NT2/D1 (cell line): ENCODE measurements around the gene RRM2.

Experiments used
- DNase-seq: peaks from one replicate; pipeline ENCODE4 v3.0.0-alpha.2; 2011; ENCODE audit warnings: low read depth, low spot score
- H3K27me3 ChIP-seq: 2 replicates; pipeline ENCODE4 v1.6.0; 2011; ENCODE audit warnings: mild to moderate bottlenecking; ENCODE audit not compliant: insufficient read length, insufficient read depth
- H3K36me3 ChIP-seq: 2 replicates; pipeline ENCODE4 v1.6.1; 2011; ENCODE audit warnings: mild to moderate bottlenecking, low read length, mixed read lengths; ENCODE audit not compliant: insufficient read depth, insufficient read length
- H3K4me1 ChIP-seq: 2 replicates; pipeline ENCODE4 v1.5.1; 2011; ENCODE audit not compliant: insufficient read depth, insufficient read length
- H3K4me3 ChIP-seq: 2 replicates; pipeline ENCODE4 v1.5.1; 2011; ENCODE audit warnings: low read depth; ENCODE audit not compliant: insufficient read length
- H3K9ac ChIP-seq: 2 replicates; pipeline ENCODE4 v1.6.0; 2011; ENCODE audit warnings: low read depth; ENCODE audit not compliant: insufficient read length
- H3K9me3 ChIP-seq: 2 replicates; pipeline ENCODE4 v1.5.1; 2011; ENCODE audit warnings: mild to moderate bottlenecking, low read length; ENCODE audit not compliant: insufficient read depth
- SUZ12 ChIP-seq: IDR thresholded peaks from 2 replicates; pipeline ENCODE4 v1.6.1; 2011; ENCODE audit not compliant: insufficient read length, insufficient read depth; ENCODE audit errors: extremely low read depth
- YY1 ChIP-seq: IDR thresholded peaks from 2 replicates; pipeline ENCODE4 v1.6.1; 2011; ENCODE audit not compliant: insufficient read length, insufficient read depth
- ZNF274 ChIP-seq: IDR thresholded peaks from 2 replicates; pipeline ENCODE4 v1.6.1; 2011; ENCODE audit warnings: mild to moderate bottlenecking, low read depth, low read length

The RRM2 gene

DNA sequence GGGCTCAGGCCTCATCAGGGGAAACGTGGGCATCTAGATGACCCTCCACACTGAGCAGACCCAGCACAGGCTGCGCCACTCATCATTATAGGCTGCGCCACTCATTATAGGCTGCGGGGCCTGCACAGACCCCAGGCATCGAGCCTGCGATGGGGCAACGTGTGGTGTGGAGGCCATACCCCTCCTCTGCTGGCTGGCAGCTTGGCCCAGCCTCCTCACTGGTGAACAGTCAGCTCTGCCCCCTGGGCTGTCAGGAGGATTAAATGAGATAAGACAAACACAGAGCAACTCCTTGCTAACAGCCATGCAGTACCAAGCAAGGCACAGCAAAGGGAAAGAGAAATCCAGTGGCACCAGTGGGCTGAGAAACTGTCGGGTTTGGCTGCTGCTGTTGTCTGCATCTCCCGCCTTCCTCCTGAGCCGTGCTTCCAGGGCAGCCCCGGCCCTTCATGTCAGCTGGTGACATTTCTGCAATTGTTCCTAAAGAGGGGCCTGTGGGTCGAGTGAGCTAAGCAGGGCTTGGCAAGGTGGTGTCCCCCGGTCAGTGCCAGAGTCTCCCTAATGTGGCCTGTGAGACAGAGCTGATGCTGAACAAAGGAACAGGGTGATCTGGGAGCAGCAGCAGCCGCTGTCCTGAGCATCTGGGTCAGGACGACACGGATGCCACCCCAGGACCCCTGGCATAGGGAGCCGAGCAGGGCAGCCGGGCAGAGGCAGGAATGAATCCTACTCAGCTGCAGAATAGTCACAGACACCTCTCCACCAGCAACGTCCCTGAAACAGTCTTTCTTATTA is 48.7 kb downstream of the RRM2 start:
- TF ChIP-seq YY1 (no peak), SUZ12 (no peak), ZNF274 (no peak)
- Histone ChIP-seq H3K36me3 (no peaks in the 10 kb centered on the region), H3K9ac (peak overlapping the region; percentile 21), H3K4me3 (no peak overlapping the region), H3K9me3 (no peaks in the 10 kb centered on the region), H3K4me1 (peaks cover 18% of the 10 kb centered on the region), H3K27me3 (no peaks in the 10 kb centered on the region)
- no peak for DNase-seq

- Histone ChIP-seq H3K9me3 (no peaks in the 10 kb centered on the region), H3K4me1 (peaks cover 17% of the 10 kb centered on the region), H3K27me3 (no peaks in the 10 kb centered on the region), H3K36me3 (no peaks in the 10 kb centered on the region), H3K9ac (no peak overlapping the region), H3K4me3 (no peak overlapping the region)
- no peak for DNase-seq
- TF ChIP-seq SUZ12 (no peak), ZNF274 (no peak), YY1 (no peak)
Measured at GRCh38 chr2:10172033-10172871, 49.7 kb downstream of the RRM2 start.

GRCh38 chr2:10173258-10174005 is 50.9 kb downstream of the RRM2 start:
- no peak for TF ChIP-seq SUZ12
- no peak for TF ChIP-seq YY1
- no peak for TF ChIP-seq ZNF274
- no peaks in the 10 kb centered on the region for H3K9me3 ChIP-seq
- no peak for DNase-seq
- no peaks in the 10 kb centered on the region for H3K36me3 ChIP-seq
- no peak overlapping the region for H3K9ac ChIP-seq
- H3K4me3 ChIP-seq: no peak overlapping the region
- peaks cover 14% of the 10 kb centered on the region for H3K4me1 ChIP-seq
- H3K27me3 ChIP-seq: no peaks in the 10 kb centered on the region

DNA sequence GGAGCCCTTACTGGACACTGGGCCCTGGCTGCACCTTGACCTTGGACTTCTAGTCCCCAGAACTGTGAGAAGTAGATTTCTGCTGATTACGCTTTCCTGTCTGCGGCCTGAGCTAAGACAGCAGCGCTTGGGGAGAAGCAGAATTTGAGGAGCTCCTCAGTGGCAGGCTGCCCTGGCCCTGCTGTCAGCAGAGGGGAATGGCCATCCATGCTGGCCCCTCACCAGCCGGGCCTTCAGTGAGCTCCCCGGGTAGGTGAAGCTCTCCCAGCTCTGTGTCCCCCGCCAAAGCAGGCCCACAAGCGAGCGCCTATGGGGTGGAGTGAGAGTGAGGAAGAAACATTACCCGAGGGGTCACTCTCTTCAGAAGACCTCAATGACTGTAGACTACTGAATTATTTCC is 51.6 kb downstream of the RRM2 start:
- Histone ChIP-seq H3K4me1 (peaks cover 14% of the 10 kb centered on the region), H3K9ac (no peak overlapping the region), H3K4me3 (no peak overlapping the region), H3K36me3 (no peaks in the 10 kb centered on the region), H3K27me3 (no peaks in the 10 kb centered on the region), H3K9me3 (no peaks in the 10 kb centered on the region)
- TF ChIP-seq ZNF274: no peak
- no peak for TF ChIP-seq YY1
- TF ChIP-seq SUZ12: no peak
- no peak for DNase-seq

GRCh38 chr2:10175441-10175840 is 52.9 kb downstream of the RRM2 start:
- Histone ChIP-seq H3K4me1 (peaks cover 12% of the 10 kb centered on the region), H3K27me3 (no peaks in the 10 kb centered on the region), H3K4me3 (no peak overlapping the region), H3K36me3 (no peaks in the 10 kb centered on the region), H3K9me3 (no peaks in the 10 kb centered on the region), H3K9ac (no peak overlapping the region)
- no peak for DNase-seq
- no peak for TF ChIP-seq YY1
- no peak for TF ChIP-seq SUZ12

- Histone ChIP-seq H3K9ac (no peak overlapping the region), H3K9me3 (no peaks in the 10 kb centered on the region), H3K4me1 (no peaks in the 10 kb centered on the region), H3K4me3 (no peak overlapping the region), H3K27me3 (no peaks in the 10 kb centered on the region), H3K36me3 (no peaks in the 10 kb centered on the region)
- DNase-seq: no peak
- no peak for TF ChIP-seq YY1
- no peak for TF ChIP-seq ZNF274
- TF ChIP-seq SUZ12: no peak
Measured at GRCh38 chr2:10178751-10179150, 56.2 kb downstream of the RRM2 start.

GRCh38 chr2:10179422-10179821 is 56.9 kb downstream of the RRM2 start:
- no peak for TF ChIP-seq YY1
- TF ChIP-seq ZNF274: no peak
- no peak for TF ChIP-seq SUZ12
- Histone ChIP-seq H3K9ac (no peak overlapping the region), H3K4me3 (no peak overlapping the region), H3K4me1 (no peaks in the 10 kb centered on the region), H3K27me3 (no peaks in the 10 kb centered on the region), H3K36me3 (no peaks in the 10 kb centered on the region), H3K9me3 (no peaks in the 10 kb centered on the region)
- DNase-seq: no peak
